ENCODE measurements around the gene LYZL6.
A peak's percentile ranks its signal among the peaks of the same experiment; 100 is the strongest.
"Not testable (repeated sequence)": the region's sequence is repeated elsewhere in the genome, so short reads cannot be mapped to it uniquely, and the experiment has no call there.

The LYZL6 gene

GRCh38 chr17:35947156-35947585 is 3.7 kb upstream of the LYZL6 start:
- DNase-seq (ENCODE audit: low read depth): peak; percentile 18

- DNase-seq (ENCODE audit: low read depth): no peak
Observed at GRCh38 chr17:35944151-35944550, 638 bp upstream of the LYZL6 start.

DNA sequence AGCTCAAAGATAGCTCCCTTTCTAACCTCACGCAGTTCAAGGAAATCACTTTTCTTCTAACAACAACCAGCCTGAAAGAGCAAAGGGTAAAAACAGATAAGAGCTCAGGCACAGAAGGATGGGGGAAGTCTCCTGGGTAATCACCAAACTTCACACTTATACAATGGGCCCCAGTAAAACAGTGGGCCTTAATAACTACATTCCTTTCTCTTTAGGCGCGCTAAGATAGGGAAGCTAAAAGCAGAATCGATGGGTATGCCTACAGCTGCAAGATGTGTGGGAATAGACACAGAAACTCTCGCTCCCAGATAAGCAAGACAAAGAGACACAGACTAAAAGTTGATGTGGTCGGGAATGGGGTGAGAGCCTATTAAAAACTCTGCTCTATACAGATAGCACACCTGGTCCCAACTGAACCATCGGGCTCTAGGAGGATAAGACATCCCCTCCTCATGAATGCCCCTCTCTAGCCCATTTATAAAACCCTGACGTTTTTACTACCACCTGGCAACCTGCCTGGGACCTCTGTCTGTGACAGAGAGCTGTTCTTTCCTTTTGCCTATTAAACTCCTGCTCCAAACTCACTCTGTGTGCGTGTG is 826 bp downstream of the LYZL6 start:
- no peak for DNase-seq (ENCODE audit: low read depth)

DNA sequence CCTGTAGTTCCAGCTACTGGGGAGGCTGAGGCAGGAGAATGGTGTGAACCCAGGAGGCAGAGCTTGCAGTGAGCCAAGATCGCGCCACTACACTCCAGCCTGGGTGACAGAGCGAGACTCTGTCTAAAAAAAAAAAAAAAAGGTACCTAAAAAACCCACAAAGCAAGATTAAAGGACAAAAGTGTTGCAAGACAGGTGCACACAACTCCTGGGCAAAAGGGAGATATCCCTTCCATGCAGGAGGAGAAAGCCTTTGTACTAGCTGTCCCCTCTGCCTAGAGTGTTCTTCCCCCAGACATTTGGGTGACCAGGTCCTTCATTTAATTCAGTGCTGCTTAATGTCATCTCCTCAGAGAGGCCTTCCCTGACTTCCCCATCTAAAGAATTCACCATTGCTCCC is 5.0 kb downstream of the LYZL6 start:
- not testable (repeated sequence) for DNase-seq (ENCODE audit: low read depth)

DNA sequence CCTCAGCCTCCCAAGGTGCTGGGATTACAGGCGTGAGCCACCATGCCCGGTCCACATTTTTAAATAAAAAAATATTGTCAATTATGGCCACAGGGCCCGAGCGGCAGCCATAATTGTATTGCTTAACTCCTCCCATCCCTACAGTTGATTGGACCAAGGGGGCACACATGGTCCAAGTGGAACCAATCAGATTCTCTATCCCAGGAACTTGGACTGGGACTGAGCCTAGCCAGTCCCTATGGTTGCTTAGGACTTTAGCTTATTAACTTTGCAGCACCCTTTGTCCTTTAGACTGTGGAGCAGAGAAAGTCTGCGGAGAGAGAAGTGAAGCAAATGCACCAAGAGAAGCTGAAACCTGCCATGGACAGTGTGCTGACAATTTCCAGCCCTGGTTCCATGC is 7.5 kb downstream of the LYZL6 start:
- DNase-seq (ENCODE audit: low read depth): no peak

DNA sequence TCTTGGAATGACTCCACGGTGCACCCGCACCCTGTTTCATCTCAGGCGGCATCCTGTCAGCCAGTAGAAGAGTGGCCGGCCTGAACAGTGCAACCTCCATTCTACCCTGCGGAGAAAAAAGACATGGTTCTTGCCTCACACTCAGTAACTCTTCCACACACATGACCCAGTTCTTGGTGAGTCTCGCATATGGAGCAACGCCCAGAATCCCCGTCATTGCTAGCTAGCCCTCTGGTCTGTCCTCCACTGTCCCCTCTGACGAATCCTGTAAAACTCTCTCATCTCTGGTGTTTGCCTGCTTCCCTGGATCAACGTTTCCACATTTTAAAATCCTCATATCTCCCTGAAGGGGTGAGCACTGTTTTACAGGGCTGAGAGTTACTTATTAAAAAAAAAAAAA is 8.8 kb downstream of the LYZL6 start:
- no peak for DNase-seq (ENCODE audit: low read depth)

DNA sequence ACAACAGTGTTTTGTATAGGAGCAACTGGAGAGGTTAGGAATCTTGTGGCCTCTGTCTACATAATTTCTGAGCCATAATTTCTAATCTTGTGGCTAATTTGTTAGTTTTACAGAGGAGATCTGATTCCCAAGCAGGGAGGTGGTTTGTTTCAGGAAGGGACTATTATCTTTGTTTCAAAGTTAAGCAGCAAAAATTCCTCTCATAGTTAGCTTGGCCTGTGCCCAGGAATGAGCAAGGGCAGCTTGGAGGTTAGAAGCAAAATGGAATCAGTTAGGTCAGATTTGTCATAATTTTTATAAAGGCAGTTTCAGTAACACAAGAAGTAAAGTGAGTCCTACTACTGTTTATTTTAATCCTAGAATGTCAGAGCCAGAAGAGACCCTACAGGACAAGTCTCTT is 10.9 kb downstream of the LYZL6 start:
- no peak for DNase-seq (ENCODE audit: low read depth)

- DNase-seq (ENCODE audit: low read depth): peak; percentile 8
Observed at GRCh38 chr17:35931794-35932425, 11.6 kb downstream of the LYZL6 start.

DNA sequence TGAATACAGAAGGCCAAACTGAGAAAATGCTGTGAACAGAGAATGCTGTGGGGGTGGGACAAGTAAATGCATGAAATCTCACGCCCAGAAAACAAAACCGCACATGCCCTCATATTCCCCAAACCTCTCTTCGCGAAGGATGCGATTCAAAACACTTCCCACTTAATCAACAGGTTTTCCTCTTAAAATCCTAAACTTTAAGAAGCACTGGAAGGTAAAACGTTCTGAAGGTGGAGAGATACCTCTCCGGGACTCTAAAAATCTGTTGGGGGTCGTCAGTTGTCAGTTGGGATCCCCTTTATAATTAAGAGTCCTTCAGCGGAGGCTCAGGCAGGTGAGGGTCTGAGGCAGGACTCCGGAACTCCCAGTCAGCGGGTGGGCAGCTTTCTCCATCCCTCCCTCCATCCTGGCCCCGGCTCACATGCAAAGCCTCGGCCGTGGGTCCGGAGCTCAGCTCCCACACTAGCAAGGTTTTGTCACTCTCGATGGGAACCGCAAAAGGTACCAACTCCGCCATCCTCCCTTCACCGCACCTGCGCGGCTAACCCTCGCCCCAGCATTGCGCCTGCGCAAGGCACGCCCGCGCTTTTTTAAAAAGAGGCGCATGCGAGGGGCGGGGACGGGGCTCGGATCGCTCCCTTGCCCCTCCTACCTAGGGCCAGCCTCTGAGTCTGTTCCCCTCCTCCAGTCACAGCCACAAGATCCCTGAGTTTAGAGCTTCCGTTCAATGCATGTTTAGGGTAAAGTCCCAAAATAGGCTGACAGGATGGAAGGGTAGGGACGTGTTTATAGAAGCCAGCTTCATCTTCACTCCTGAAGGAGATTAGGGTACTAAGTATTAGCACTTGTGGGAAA is 13.1 kb downstream of the LYZL6 start, which contains the start of gene RDM1:
TSS of gene RDM1 (minus strand) at position 563 of the 855 bp plus-strand sequence. CDS start at position 517, 46 bp downstream.
- peak; percentile 7 for DNase-seq (ENCODE audit: low read depth)

GRCh38 chr17:35927714-35928113 is 15.8 kb downstream of the LYZL6 start:
- no peak for DNase-seq (ENCODE audit: low read depth)

DNA sequence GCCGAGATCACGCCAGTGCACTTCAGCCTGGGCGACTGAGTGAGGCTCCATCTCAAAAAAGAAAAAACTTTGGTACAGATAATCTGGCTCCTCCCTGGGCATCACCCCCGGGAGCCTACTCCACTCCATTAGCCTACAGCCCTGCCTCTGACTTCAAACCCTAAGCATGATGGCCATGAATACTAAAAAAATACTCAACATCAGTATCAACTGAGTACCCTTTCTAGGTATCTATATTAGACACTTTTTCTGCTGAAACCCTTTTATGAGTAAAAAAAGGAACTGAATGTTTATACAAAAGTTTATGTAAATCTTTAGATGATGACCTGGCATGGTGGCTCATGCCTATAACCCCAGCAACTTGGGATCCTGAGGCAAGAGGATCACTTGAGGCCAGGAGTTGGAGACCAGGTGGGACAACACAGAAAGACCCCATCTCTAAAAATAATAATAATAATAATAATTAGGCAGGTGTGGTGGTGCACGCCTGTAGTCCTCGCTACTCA is 19.9 kb downstream of the LYZL6 start:
- DNase-seq (ENCODE audit: low read depth): no peak

DNA sequence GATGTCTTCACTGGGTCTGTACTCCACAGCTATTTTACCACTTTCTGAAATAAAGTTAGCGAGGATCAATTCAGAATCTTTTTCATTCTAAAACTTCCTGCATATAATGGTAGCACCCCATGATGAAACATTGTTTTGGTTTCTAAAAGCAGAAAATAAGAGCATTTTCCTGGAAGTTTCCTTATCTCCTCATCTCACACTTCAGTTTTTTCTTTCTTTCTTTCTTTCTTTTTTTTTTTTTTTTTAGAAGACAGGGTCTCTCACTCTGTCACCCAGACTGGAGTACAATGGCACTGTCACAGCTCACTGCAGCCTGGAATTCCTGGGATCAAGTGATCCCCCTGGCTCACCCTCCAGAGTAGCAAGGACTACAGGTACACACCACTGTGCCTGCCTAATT is 23.3 kb downstream of the LYZL6 start:
- no peak for DNase-seq (ENCODE audit: low read depth)

- no peak for DNase-seq (ENCODE audit: low read depth)
Observed at GRCh38 chr17:35918665-35919064, 24.8 kb downstream of the LYZL6 start.

DNA sequence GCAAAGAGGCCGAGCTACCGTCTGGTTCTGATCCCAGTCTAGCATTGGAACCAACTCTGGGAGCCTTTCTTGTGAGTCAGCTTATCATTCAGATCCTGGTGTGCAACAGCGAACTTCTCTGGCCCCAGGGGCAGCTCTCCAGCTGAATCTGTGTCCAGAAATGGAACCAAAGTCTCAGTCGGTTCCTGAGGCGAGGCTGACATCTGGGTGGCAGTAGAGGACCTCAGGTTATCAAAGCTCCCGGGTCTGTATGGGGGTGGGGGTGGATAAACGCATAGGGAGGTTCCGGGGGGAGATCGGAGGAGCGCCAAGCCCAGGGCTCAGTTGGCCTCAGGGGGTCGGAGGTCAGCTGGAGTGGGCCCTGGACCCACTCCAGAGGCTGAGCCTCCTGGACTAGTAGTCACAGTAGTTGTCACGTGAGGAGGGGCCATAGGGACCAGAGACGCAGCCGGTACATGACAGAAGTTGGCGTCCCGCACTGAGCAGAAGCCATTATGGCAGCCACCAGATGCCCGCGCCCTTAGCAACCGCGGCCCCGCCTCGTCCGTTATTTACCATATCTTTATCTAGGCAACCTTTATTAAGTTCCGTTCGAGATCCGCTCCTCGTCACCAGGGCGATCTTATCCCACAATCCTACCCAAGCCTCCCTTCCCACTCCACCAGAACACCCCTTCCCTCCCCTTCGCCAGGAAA is 25.8 kb downstream of the LYZL6 start:
- no peak for DNase-seq (ENCODE audit: low read depth)

DNA sequence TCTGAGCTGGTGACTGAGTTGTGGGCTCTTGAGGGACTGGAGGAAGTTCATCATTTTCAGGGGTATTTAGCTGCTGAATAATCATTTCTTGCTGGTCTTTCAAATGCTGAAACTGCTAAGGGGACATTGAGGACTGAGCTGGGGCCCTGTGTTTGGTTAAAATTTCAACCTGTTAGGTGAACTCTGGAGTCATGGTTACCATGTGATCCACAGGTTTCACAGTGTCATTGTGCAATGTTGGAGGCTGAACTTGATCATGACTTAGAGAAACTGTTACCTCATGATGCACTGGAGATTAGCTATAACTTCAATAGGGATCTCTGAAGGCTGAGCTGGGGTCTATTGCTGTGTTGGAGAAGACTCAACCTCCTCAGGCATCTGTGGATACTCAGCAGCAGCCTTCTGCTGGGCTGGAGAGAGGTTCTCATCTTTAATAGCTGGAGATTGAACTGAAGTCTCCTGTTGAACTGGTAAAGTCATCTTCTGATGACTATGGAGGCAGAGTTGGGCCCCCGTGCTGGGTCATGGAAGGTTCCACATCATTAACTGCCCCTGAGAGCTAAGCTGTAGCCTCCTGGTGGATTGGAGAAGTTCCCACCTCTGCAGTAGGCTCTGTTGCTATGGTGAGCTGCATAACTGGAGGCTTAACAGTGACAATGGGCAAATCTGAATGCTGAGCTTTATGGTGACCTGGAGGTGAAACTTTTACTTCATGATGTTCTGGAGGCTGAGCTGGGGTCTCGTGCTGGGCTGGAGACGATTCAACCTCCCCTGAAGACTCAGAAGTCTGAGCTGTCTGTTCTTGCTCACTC is 28.2 kb downstream of the LYZL6 start:
- no peak for DNase-seq (ENCODE audit: low read depth)

DNA sequence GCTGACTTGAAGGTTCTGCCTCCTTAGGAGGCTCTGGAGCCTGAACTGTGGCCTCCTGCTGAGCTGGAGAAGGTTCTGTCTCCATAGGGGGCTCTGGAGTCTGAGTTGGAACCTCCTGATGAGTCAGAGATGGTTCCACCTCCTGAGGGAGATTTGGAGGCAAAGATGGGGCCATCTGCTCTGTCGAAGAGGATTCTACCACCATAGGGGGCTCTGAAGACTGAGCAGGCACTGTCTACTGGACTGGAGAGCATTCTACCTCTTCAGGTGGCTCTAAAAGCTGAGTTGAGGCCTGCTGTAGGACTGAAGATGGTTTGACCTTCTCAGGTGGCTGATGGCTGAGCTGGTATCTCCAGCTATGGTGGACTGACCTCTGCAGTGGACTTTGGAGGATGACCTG is 29.2 kb downstream of the LYZL6 start:
- no peak for DNase-seq (ENCODE audit: low read depth)

- DNase-seq (ENCODE audit: low read depth): no peak
Observed at GRCh38 chr17:35913609-35914008, 29.9 kb downstream of the LYZL6 start.

GRCh38 chr17:35912942-35913341 is 30.6 kb downstream of the LYZL6 start:
- no peak for DNase-seq (ENCODE audit: low read depth)

DNA sequence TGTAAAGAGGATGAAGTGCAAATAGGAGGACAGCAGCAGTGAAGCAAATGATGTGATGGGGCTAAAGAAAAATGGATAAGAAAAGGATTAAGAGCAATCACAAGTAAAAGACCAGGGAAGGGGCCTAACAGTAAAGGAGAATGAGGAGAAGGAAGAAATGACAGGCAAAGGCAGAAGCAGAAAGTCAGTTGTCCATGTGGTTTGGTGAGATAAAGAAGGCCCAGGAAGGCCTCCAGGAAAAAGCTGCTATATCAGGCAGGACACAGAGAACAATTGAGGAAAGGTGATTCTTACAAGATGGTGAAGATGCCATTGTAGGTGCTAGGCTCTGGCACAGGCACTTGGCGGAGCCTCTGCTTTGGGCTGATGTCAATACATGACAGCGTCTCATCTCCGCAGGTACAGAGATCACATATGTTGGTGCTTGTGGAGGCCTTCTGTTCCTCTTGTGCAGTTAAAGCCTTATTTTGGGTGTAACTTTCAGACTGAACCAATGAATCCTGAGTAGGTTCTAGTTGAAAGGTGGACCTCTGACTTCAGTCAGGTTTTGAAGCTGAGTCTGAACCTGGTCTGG is 31.1 kb downstream of the LYZL6 start:
- DNase-seq (ENCODE audit: low read depth): no peak

GRCh38 chr17:35909408-35909807 is 34.1 kb downstream of the LYZL6 start:
- no peak for DNase-seq (ENCODE audit: low read depth)

GRCh38 chr17:35907691-35908090 is 35.8 kb downstream of the LYZL6 start:
- DNase-seq (ENCODE audit: low read depth): no peak
